ENCODE data around the gene APBB1.

The APBB1 gene

DNA sequence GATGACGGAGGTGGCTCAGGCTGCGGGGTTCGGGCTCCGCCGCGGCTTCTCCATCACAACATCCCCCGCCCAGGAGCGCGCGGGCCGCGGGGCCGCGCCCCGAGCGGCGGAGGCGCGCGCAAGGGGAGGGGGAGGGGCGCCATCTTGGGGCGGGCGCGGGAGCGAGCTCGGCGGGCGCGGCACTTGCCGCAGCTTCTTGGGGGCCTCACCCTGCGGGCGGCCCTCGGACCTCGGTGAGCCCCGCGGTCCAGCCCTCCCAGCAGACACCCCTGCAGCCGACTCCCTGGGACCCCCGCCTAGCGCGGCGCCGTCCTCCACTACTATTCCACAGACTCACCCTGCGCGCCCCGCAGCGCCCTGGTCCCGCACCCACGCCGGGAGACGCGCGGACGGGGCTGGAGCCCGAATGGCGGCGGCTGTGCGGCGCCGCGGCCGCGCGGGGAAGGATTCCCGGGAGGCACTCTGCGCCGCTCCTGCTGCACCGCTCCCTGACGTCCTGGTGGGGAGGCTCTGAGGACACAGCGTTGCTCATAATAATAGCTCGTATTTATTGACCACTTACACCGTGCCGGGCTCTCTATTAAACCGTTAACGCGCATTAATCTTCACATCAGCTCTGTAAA is at the start of gene APBB1:
Gene APBB1, minus strand, starts transcription at position 86 of the 623 bp plus-strand sequence. CDS start 7,747 bp downstream, outside the sequence.
- peak; percentile 62 for DNase-seq (ENCODE audit: low read depth)

GRCh38 chr11:6459099-6459450 is 40.2 kb upstream of the APBB1 start:
- DNase-seq (ENCODE audit: low read depth), result no peak

DNA sequence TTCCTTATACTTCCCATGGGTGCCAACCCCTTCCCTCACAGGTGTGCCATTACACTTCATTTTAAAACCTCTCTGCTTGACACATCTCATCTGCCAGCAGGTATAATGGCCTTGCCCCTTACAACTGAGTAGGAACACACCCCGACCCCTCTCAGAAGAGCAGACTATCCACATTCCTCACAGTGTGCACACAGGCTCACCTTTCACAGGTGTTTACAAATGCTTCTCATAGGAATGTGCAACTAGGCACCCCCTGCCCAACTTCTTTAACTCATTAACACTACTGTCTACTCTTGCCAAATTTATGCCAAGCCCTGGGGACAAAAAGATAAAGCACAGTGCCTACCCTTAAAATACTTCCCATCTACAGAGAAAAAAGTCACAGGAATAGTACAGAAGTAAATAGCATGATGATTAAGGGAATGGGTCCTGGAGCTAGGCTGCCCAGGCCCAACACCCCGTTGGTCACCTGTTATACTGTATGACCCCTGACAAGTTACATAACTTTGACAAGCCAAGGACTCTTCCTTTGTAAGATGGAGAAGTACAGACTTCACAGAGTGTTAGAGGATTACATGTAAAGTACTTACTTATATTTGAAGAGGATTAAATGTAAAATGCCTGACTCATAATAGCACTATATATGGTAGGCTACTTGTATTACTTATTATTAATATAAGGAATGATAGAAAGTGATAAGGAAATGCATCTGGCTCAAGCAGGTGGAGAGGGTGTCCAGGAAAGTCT is 39.6 kb upstream of the APBB1 start:
- no peak for DNase-seq (ENCODE audit: low read depth)

- DNase-seq (ENCODE audit: low read depth), result no peak
Measured at GRCh38 chr11:6457581-6458320, 38.9 kb upstream of the APBB1 start.

GRCh38 chr11:6456361-6457073 is 37.6 kb upstream of the APBB1 start:
- DNase-seq (ENCODE audit: low read depth), result no peak

DNA sequence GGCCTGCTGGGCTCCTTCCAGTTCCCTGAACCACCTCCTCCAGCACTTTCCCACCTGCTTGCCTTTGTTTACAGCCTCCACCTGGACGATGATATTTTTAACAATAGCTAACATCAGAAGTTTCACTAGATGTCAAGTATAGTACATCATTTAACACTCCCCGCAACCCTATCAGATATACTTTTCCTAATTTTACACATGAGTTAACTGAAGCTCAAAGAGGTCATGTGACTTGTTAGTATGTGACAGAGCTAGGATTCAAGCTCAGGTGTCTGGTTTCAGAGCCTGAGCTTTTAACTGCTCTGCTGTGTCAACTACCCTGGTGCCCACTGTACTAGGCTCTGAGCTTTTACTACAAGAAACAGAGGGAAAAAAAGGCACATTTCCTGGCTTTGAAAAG is 36.2 kb upstream of the APBB1 start:
- no peak for DNase-seq (ENCODE audit: low read depth)

DNA sequence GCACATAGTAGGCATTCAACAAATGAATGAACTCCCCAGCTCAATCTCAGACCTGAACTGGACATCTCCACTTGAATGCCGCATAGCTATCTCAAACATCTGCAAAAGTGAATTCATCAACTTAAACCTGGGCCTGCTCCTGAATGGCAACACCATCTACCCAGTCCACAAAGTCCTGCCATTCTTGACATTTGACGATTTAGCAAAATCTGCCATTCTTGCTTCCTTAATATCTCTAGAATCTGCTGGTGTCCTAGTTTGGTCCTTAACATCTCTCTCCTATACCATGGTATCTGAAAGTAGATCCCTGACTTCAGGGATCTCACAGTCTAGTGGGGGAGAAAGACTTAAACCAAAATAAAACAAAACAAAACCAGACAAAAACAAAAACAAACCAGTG is 34.3 kb upstream of the APBB1 start:
- no peak for DNase-seq (ENCODE audit: low read depth)

- no peak for DNase-seq (ENCODE audit: low read depth)
Measured at GRCh38 chr11:6452219-6452618, 33.3 kb upstream of the APBB1 start.

GRCh38 chr11:6448574-6448973 is 29.7 kb upstream of the APBB1 start:
- DNase-seq (ENCODE audit: low read depth), result no peak

- DNase-seq (ENCODE audit: low read depth), result peak; percentile 27
Measured at GRCh38 chr11:6443269-6444003, 24.5 kb upstream of the APBB1 start.

DNA sequence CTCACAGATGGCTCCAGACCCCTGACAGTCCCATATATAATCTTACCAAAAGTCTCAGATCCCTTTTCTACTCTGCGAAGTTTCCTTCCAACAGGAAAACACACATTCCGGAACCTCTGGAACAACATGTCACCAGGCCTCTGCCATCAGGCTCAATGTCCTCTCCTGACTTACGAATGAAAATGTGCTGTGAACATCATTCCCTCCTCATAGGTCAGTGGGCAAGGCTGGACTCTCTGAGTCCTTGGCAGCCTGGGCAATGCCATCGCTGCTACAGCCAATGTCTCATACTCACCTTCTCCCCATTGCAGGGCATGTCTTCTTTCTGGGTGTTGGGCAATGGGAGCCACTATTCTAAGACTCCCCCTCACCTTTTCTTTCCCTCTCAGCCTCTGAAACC is 23.5 kb upstream of the APBB1 start:
- DNase-seq (ENCODE audit: low read depth), result no peak

DNA sequence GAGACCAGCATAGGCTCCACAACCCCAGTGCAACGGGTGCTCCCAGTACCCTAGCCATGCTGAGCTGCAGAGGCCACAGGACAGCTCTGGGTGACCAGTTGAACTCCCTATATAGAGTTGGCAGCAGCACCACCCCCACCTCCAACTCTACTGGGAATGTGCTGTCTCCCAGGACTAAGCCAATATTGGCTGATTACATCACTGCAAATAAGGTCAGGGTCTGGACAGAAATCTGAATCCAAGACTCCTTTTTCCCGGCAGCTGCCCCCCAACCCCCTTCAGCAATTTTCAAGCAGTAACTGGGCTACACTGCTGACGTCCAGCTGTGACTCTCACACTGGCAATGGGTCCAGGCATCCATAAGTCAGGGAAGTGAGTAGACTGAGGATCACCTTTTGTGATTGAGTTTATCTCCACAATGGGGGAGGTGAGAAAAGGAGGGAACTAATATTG is 22.0 kb upstream of the APBB1 start, which contains the start of gene HPX:
Gene HPX, minus strand, starts transcription at position 82 of the 453 bp plus-strand sequence. Its CDS starts 24 bp downstream, at position 58.
- no peak for DNase-seq (ENCODE audit: low read depth)

GRCh38 chr11:6438979-6439571 is 20.2 kb upstream of the APBB1 start:
- DNase-seq (ENCODE audit: low read depth), result peak; percentile 22

DNA sequence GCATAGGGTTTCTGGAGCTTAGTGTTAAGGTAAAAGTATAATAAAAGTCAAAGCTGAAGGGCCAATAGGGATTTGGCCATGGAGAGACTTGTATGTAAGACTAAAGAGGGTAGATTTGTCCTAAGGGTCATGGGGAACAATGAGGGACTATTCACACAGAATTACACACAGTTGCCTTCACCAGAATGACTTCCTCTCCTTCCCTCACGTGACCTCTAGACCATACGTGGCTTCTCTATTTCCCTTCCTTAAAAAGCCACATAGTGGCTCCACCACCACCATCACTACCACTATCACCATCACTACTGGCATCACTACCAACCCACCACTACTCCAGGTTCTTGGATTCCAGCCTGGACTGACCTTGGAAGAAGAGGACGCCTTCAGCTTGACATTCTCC is 19.1 kb upstream of the APBB1 start:
- no peak for DNase-seq (ENCODE audit: low read depth)

DNA sequence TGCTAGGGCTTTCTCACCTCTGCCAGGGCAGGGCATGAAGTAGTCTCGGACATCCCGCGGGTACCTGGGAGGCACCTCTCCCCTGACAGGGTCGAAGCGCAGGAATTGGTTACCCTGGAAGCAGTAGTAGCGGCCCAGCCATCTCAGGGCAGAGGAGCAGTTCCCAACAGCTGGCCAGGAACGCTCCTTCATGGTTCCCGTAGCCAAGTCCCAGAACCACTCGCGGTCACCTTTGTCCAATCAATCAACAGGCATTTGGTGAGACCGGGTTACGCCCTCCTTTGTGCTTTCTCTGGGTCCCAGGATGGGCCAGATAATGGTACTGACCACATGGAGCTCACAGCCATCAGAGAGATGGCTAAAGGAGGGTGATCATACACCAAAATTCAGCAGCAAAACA is 18.5 kb upstream of the APBB1 start:
- DNase-seq (ENCODE audit: low read depth), result no peak

GRCh38 chr11:6433998-6434660 is 15.2 kb upstream of the APBB1 start:
- DNase-seq (ENCODE audit: low read depth), result no peak

- DNase-seq (ENCODE audit: low read depth), result no peak
Measured at GRCh38 chr11:6431861-6432260, 13.0 kb upstream of the APBB1 start.

DNA sequence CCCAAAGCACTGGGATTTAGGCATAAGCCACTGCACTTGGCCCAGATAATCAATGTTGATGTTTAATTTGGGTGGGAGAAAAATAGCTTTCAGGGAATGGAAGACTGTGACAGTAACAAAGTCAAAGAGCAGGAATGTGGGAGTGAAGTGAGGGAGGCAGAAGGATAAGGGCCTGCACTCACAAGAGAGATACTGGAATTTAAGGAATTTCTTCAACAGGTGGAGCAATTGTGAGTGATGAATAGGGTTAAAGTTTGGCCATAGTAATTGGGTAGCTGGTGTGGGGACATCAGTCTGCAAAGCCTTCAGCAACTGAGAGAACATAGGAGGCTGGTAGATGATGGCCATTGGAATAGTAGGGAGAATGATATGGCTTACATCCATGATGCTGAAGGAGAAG is 8.6 kb upstream of the APBB1 start:
- no peak for DNase-seq (ENCODE audit: low read depth)

DNA sequence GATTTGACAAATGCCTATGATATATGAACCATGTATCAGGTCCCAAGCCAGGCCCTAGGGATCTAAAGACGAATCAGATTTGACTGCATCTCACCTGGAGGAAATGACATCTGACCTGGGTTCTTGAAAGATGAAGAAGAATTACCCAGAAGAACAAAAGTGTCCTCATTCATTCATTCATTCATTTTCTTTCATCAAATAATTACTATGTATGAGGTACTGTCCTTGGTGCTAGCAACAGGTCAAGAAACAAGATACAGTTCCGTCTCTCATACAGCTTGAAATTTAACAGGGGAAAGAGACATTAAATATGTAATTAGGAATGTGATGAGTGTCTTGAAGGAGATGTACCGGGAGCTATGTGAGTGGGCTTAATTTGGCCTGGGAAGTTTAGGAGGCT is 1.8 kb upstream of the APBB1 start:
- DNase-seq (ENCODE audit: low read depth), result no peak

DNA sequence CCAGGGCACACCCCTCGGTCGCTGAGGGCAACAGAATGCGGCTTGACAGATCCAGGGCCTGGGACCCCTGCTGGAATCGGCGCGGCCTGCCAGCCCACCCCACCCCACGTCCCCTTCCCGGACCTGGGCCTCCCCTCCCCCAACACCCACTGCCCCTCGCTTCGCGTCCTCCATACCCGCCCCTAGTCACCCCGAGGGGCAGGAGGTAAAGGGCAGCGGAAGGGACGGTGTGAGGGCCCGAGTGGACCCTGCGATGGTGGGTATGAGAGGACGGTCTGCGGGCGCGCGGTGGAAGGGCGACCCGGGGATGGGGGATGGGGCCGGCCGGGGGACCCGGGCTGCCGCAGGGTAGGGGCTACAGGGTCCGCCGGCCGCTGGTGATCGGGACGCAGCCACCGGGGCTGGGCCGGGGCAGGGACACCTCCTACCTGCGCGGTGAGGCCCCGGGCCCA is 311 bp downstream of the APBB1 start:
- no peak for DNase-seq (ENCODE audit: low read depth)
